Panc1 (cell line): ENCODE results near the gene TET3. TPM values are rescaled to one million over a fixed set of nuclear protein-coding genes. Genes with fewer than 3 reads are reported as not detected.

ENCODE experiments used
- ATAC-seq: fragments of 200-7000 bp; cut with Tn5 transposase; 2 replicates; pipeline ENCODE4 v1.9.1; 2020; ENCODE audit warnings: mild to moderate bottlenecking, moderate library complexity
- BruUV-seq: library from RNA; stranded (reverse); fragments of 400-500 nt; replicated peaks from 2 replicates; lab custom pipeline; 2021; lab: Mats Ljungman, UMichigan
- CTCF ChIA-PET: fragments of 300-600 bp; sonication (Branson Sonifier 250); formaldehyde crosslinking; loops from one replicate; lab custom pipeline; 2022; ENCODE audit warnings: antibody characterized with exemption; lab: Charles Lee
- POLR2A ChIA-PET: fragments of 300-600 bp; sonication (Branson Sonifier 250); formaldehyde crosslinking; loops from one replicate; lab custom pipeline; 2022; ENCODE audit warnings: antibody characterized with exemption; lab: Charles Lee
- DNase-seq: peaks from one replicate; pipeline ENCODE4 v3.0.0-alpha.2; 2010; ENCODE audit warnings: low read depth, low spot score
- H3K27ac ChIP-seq: 2 replicates; pipeline ENCODE4 v1.5.1; 2011; ENCODE audit warnings: mild to moderate bottlenecking, low read length, inconsistent platforms
- H3K27me3 ChIP-seq: fragments of 200-500 bp; sonication (Bioruptor generic); 2 replicates; pipeline ENCODE4 v1.6.0; 2014; ENCODE audit warnings: low read length, inconsistent platforms; ENCODE audit not compliant: control insufficient read depth, insufficient read depth
- H3K36me3 ChIP-seq: fragments of 200-500 bp; sonication (Bioruptor generic); 2 replicates; pipeline ENCODE4 v1.5.1; 2014; ENCODE audit warnings: inconsistent platforms, mild to moderate bottlenecking, low read length, moderate library complexity; ENCODE audit not compliant: control insufficient read depth, insufficient read depth
- H3K4me1 ChIP-seq: 2 replicates; pipeline ENCODE4 v1.5.1; 2011; ENCODE audit warnings: inconsistent platforms, mild to moderate bottlenecking, low read length, moderate library complexity; ENCODE audit not compliant: control insufficient read depth, insufficient read depth
- H3K4me3 ChIP-seq, 2 experiments: 2 replicates each; pipeline ENCODE4 v1.5.1; 2011 to 2012; ENCODE audit warnings: low read depth in 2 of 2, low read length in 2 of 2, mild to moderate bottlenecking in 2 of 2, inconsistent platforms in 1 of 2, moderate library complexity in 1 of 2
- H3K9me3 ChIP-seq: fragments of 200-500 bp; sonication (Bioruptor generic); 2 replicates; pipeline ENCODE4 v1.5.1; 2014; ENCODE audit warnings: low read depth, mild to moderate bottlenecking, inconsistent platforms, low read length, moderate library complexity; ENCODE audit not compliant: control insufficient read depth, insufficient read depth
- CTCF ChIP-seq: fragments of 450-650 bp; IDR thresholded peaks from 2 replicates; pipeline ENCODE4 v1.5.1; 2017; ENCODE audit warnings: mild to moderate bottlenecking
- POLR2AphosphoS5 ChIP-seq: IDR thresholded peaks from 2 replicates; pipeline ENCODE4 v1.6.1; 2012; ENCODE audit warnings: mild to moderate bottlenecking, low read depth, low read length, moderate library complexity
- REST ChIP-seq, 2 experiments: IDR thresholded peaks; 2 replicates each; pipeline ENCODE4 v1.6.1; 2011 to 2012; ENCODE audit warnings: low read depth in 2 of 2, control low read depth in 1 of 2, low read length in 1 of 2, mild to moderate bottlenecking in 1 of 2, moderate library complexity in 1 of 2; ENCODE audit not compliant: insufficient read depth in 1 of 2
- SIN3A ChIP-seq: IDR thresholded peaks from 2 replicates; pipeline ENCODE4 v1.6.1; 2012; ENCODE audit warnings: low read depth, mild to moderate bottlenecking, low read length, moderate library complexity, borderline replicate concordance; ENCODE audit not compliant: insufficient read depth
- TCF7L2 ChIP-seq: IDR thresholded peaks from 2 replicates; pipeline ENCODE4 v1.6.1; 2011; ENCODE audit warnings: mild to moderate bottlenecking, low read depth, low read length, inconsistent platforms
- in situ Hi-C: cut with HindIII; loops from 2 replicates; pipeline ENCODE4 v1.10.0; 2016; ENCODE audit warnings: low sequenced_read_pairs, low pct_unique_long_range_greater_than_20kb
- intact Hi-C: fragments of 100-400 bp; cut with micrococcal nuclease; formaldehyde crosslinking; loops from one replicate; pipeline ENCODE4 v1.10.0; 2022; ENCODE audit not compliant: unreplicated experiment
- total RNA-seq: library from RNA; stranded (reverse); gene quantifications from one replicate; pipeline ENCODE4 v1.2.1, GENCODE V29; 2021; ENCODE audit not compliant: unreplicated experiment

The TET3 gene
- total RNA-seq, 1 experiment from 2014 or later = 13.1 TPM

- Histone ChIP-seq H3K36me3 (no peaks in the 10 kb centered on the region), H3K27me3 (no peaks in the 10 kb centered on the region), H3K27ac (no peak overlapping the region), H3K9me3 (no peaks in the 10 kb centered on the region), H3K4me3 (no peak overlapping the region), H3K4me1 (peaks cover 27% of the 10 kb centered on the region)
- no peak for TF ChIP-seq CTCF
- TF ChIP-seq POLR2AphosphoS5 = no peak
- no peak for TF ChIP-seq REST (IDR thresholded peaks at IDR 0.05; ENCODE audit: insufficient read depth in 1 of 2, low read depth in 2 of 2, low read length in 1 of 2)
- TF ChIP-seq TCF7L2 = no peak
- ChIA-PET CTCF (no interaction called here), POLR2A (no interaction called here)
- intact Hi-C loops (no loop called here), in situ Hi-C loops (no loop called here)
- BruUV-seq = no TSS peak
- no peak for DNase-seq
- ATAC-seq = no peak
These were observed 13.7 kb downstream of the TET3 start for GRCh38 chr2:73998451-73998850.

GRCh38 chr2:73998933-73999332 is 14.2 kb downstream of the TET3 start:
- POLR2A ChIA-PET = no interaction called here
- Histone ChIP-seq H3K9me3 (no peaks in the 10 kb centered on the region), H3K36me3 (no peaks in the 10 kb centered on the region), H3K27me3 (no peaks in the 10 kb centered on the region), H3K4me1 (peaks cover 27% of the 10 kb centered on the region), H3K27ac (no peak overlapping the region), H3K4me3 (no peak overlapping the region)
- CTCF ChIA-PET = no interaction called here
- DNase-seq (no peak), ATAC-seq (no peak)
- TF ChIP-seq POLR2AphosphoS5 (no peak), REST (IDR thresholded peaks at IDR 0.05; ENCODE audit: insufficient read depth in 1 of 2, low read depth in 2 of 2, low read length in 1 of 2) (no peak), TCF7L2 (no peak), SIN3A (no peak), CTCF (no peak)
- no TSS peak for BruUV-seq
- intact Hi-C loops (no loop called here), in situ Hi-C loops (no loop called here)
